ENCODE results near the gene NPRL2. TPM values are rescaled to one million over a fixed set of nuclear protein-coding genes. Genes with fewer than 3 reads are reported as not detected.

The NPRL2 gene
- total RNA-seq, 1 experiment from 2014 or later: 29.8 TPM

DNA sequence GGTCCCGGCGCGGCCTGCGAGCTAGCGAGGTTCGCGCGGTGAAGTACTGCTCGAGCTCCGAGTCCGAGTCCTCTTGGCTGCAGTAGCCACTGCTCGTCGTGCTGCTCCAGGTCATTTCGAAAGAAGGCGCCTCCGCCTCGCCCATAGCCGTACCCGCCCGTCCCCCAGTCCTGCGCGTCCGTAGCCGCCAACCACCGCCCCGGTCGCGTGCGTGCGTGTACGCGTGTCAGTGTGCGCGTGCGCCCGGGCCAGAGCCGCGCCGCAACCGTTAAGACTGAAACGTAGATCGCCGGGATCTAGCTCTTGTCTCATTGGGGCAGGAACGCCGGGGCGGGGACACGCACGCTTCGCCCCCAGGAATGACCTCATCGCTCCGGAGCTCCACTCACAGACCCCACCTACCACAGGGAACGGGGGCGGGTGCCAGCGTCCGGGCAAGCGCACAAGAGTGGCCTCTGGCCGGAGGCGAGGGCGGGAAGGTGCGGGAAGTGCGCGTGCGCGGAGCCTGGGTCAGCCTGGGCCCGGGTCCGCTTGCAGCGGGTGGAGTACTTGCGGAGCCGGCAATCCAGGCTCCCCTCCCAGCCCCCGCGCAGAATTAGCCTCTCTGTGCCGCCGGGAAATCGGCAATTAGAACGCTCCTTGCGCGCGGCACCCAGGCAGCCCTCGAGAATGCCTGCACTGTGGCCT lies 13.3 kb downstream of the NPRL2 start:
- TF ChIP-seq CTCF (IDR thresholded peaks at IDR 0.05; ENCODE audit: insufficient read depth in 1 of 2, low read depth in 1 of 2, low read length in 1 of 2, severe bottlenecking in 1 of 2, unreplicated experiment in 1 of 2): no peak
- no peaks in the 10 kb centered on the region for H3K27me3 ChIP-seq (replicated peaks; ENCODE audit: control insufficient read depth, insufficient read depth, low read length)
- Mint-ChIP-seq H3K36me3 (ENCODE audit: insufficient read depth, unreplicated experiment) (peaks cover 50% of the 10 kb centered on the region), H3K9me3 (ENCODE audit: unreplicated experiment) (no peaks in the 10 kb centered on the region), H3K4me3 (ENCODE audit: unreplicated experiment) (peak overlapping the region; percentile 94), H3K27ac (ENCODE audit: unreplicated experiment) (peak overlapping the region; percentile 95), H3K27me3 (ENCODE audit: insufficient read depth, unreplicated experiment) (no peaks in the 10 kb centered on the region), H3K4me1 (ENCODE audit: low read depth, unreplicated experiment) (peaks cover 11% of the 10 kb centered on the region)
- intact Hi-C loops (cut with micrococcal nuclease; ENCODE audit: unreplicated experiment): loop anchor here (1.0 kb wide), 1 partner anchor 9 kb away; the partner anchor contains the start of gene TUSC2
- no peaks in the 10 kb centered on the region for H3K9me3 ChIP-seq
- H3K4me3 ChIP-seq (ENCODE audit: low read depth, low read length): peak overlapping the region; percentile 63
- 0 out of 2 replicates have a peak, but pooled peaks cover 3% of the 10 kb centered on the region for H3K36me3 ChIP-seq (ENCODE audit: control insufficient read depth, insufficient read depth, low read length)
- BruUV-seq (replicated peaks): no TSS peak
- DNase-seq: peak; percentile 99
- CTCF ChIA-PET: interaction anchor here (0.6 to 2.4 kb wide), 17 partner anchors 8 to 205 kb away, joined by 3 to 27 read pairs (median 4); partner anchors contain the start of genes CYB561D2, GNAI2, HYAL1 and HYAL3
- POLR2A ChIA-PET: interaction anchor here (0.6 to 2.7 kb wide), 23 partner anchors 8 to 1377 kb away, joined by 3 to 57 read pairs (median 4); partner anchors contain the start of genes C3orf18, CISH, CYB561D2 and GNAI2
- peaks cover 16% of the 10 kb centered on the region for H3K4me1 ChIP-seq

- Histone ChIP-seq H3K4me1 (peaks cover 16% of the 10 kb centered on the region), H3K4me3 (ENCODE audit: low read depth, low read length) (peak overlapping the region; percentile 63), H3K36me3 (ENCODE audit: control insufficient read depth, insufficient read depth, low read length) (0 out of 2 replicates have a peak, but pooled peaks cover 3% of the 10 kb centered on the region), H3K27me3 (replicated peaks; ENCODE audit: control insufficient read depth, insufficient read depth, low read length) (no peaks in the 10 kb centered on the region), H3K9me3 (no peaks in the 10 kb centered on the region)
- Mint-ChIP-seq H3K27ac (ENCODE audit: unreplicated experiment) (peak overlapping the region; percentile 95), H3K9me3 (ENCODE audit: unreplicated experiment) (no peaks in the 10 kb centered on the region), H3K27me3 (ENCODE audit: insufficient read depth, unreplicated experiment) (no peaks in the 10 kb centered on the region), H3K4me1 (ENCODE audit: low read depth, unreplicated experiment) (peaks cover 11% of the 10 kb centered on the region), H3K4me3 (ENCODE audit: unreplicated experiment) (peak overlapping the region; percentile 94), H3K36me3 (ENCODE audit: insufficient read depth, unreplicated experiment) (peaks cover 57% of the 10 kb centered on the region)
- ChIA-PET POLR2A (interaction anchor here (0.6 to 2.7 kb wide), 23 partner anchors 9 to 1376 kb away, joined by 3 to 57 read pairs (median 4); partner anchors contain the start of genes C3orf18, CISH, CYB561D2 and GNAI2), CTCF (interaction anchor here (0.6 to 2.4 kb wide), 16 partner anchors 8 to 206 kb away, joined by 3 to 27 read pairs (median 4); partner anchors contain the start of genes CYB561D2, GNAI2, HYAL1 and HYAL3)
- TSS peak; percentile 68 for BruUV-seq (replicated peaks)
- intact Hi-C loops (cut with micrococcal nuclease; ENCODE audit: unreplicated experiment): loop anchor here (1.0 kb wide), 1 partner anchor 8 kb away; the partner anchor contains the start of gene TUSC2
- DNase-seq: no peak
- no peak for TF ChIP-seq CTCF (IDR thresholded peaks at IDR 0.05; ENCODE audit: insufficient read depth in 1 of 2, low read depth in 1 of 2, low read length in 1 of 2, severe bottlenecking in 1 of 2, unreplicated experiment in 1 of 2)
Measured at GRCh38 chr3:50336452-50337174, 14.0 kb downstream of the NPRL2 start.
